Neural crest cell (in vitro differentiated cells): ENCODE data around the gene PRSS57. TPM values are rescaled to one million over a fixed set of nuclear protein-coding genes. Genes with fewer than 3 reads are reported as not detected.

Experiments
- DNase-seq: peaks from one replicate; pipeline ENCODE4 v3.0.0; 2021; ENCODE audit warnings: low read depth, mixed read lengths, low spot score
- H3K27ac Mint-ChIP-seq: one replicate; pipeline ENCODE4 v1.8.0; 2021; ENCODE audit warnings: mild to moderate bottlenecking, mixed read lengths; ENCODE audit not compliant: unreplicated experiment
- H3K27me3 Mint-ChIP-seq: 2 replicates; pipeline ENCODE4 v1.8.0; 2021; ENCODE audit warnings: low read depth, mild to moderate bottlenecking, mixed read lengths
- H3K36me3 Mint-ChIP-seq: 2 replicates; pipeline ENCODE4 v1.8.0; 2021; ENCODE audit warnings: low read depth, mild to moderate bottlenecking, mixed read lengths
- H3K4me1 Mint-ChIP-seq: 2 replicates; pipeline ENCODE4 v1.8.0; 2021; ENCODE audit warnings: mixed read lengths
- H3K4me3 Mint-ChIP-seq: one replicate; pipeline ENCODE4 v1.8.0; 2021; ENCODE audit warnings: mild to moderate bottlenecking, mixed read lengths
- H3K9me3 Mint-ChIP-seq: 2 replicates; pipeline ENCODE4 v1.8.0; 2021; ENCODE audit warnings: mixed read lengths
- CTCF ChIP-seq: fragments of 200-600 bp; sonication (generic); conservative IDR thresholded peaks from 2 replicates; pipeline ENCODE4 v1.5.0; 2021; ENCODE audit warnings: antibody characterized with exemption, mild to moderate bottlenecking
- total RNA-seq: library from RNA; stranded (reverse); gene quantifications from 2 replicates; pipeline ENCODE4 v1.2.1, GENCODE V29; 2021

The PRSS57 gene
- total RNA-seq, 1 donor from 2014 or later: not detected

GRCh38 chr19:686589-687297 lies 8.5 kb downstream of the PRSS57 start:
- DNase-seq: no peak
- TF ChIP-seq CTCF: no peak
- Mint-ChIP-seq H3K36me3 (no peaks in the 10 kb centered on the region), H3K4me3 (no peak overlapping the region), H3K27ac (no peak overlapping the region), H3K4me1 (peaks cover 4% of the 10 kb centered on the region), H3K9me3 (no peaks in the 10 kb centered on the region), H3K27me3 (no peaks in the 10 kb centered on the region)

- TF ChIP-seq CTCF: no peak
- Mint-ChIP-seq H3K36me3 (no peaks in the 10 kb centered on the region), H3K4me1 (peaks cover 7% of the 10 kb centered on the region), H3K27me3 (peaks cover 4% of the 10 kb centered on the region), H3K27ac (no peak overlapping the region), H3K9me3 (no peaks in the 10 kb centered on the region), H3K4me3 (no peak overlapping the region)
- no peak for DNase-seq
Observed at GRCh38 chr19:685454-685931, 9.8 kb downstream of the PRSS57 start.

GRCh38 chr19:682678-683320 lies 12.5 kb downstream of the PRSS57 start:
- H3K27me3 Mint-ChIP-seq: peaks cover 12% of the 10 kb centered on the region
- peaks cover 7% of the 10 kb centered on the region for H3K4me1 Mint-ChIP-seq
- no peaks in the 10 kb centered on the region for H3K9me3 Mint-ChIP-seq
- no peaks in the 10 kb centered on the region for H3K36me3 Mint-ChIP-seq
- TF ChIP-seq CTCF: no peak
- DNase-seq: no peak
- H3K4me3 Mint-ChIP-seq: no peak overlapping the region
- no peak overlapping the region for H3K27ac Mint-ChIP-seq

- Mint-ChIP-seq H3K27ac (peak overlapping the region; percentile 99), H3K4me3 (peak overlapping the region; percentile 96), H3K36me3 (no peaks in the 10 kb centered on the region), H3K9me3 (no peaks in the 10 kb centered on the region), H3K4me1 (peaks cover 7% of the 10 kb centered on the region), H3K27me3 (peaks cover 22% of the 10 kb centered on the region)
- no peak for DNase-seq
- TF ChIP-seq CTCF: no peak
Observed at GRCh38 chr19:681029-682019, 13.9 kb downstream of the PRSS57 start.

- peak; percentile 97 for DNase-seq
- H3K9me3 Mint-ChIP-seq: no peaks in the 10 kb centered on the region
- peaks cover 6% of the 10 kb centered on the region for H3K4me1 Mint-ChIP-seq
- H3K4me3 Mint-ChIP-seq: peak overlapping the region; percentile 96
- peak overlapping the region; percentile 99 for H3K27ac Mint-ChIP-seq
- peak; percentile 57 for TF ChIP-seq CTCF
- peaks cover 28% of the 10 kb centered on the region for H3K27me3 Mint-ChIP-seq
- H3K36me3 Mint-ChIP-seq: no peaks in the 10 kb centered on the region
Observed at GRCh38 chr19:680287-681028, 14.8 kb downstream of the PRSS57 start.
